MM.1S (cell line): ENCODE data around the gene MRE11.

ENCODE experiments used
- DNase-seq: peaks from one replicate; pipeline ENCODE4 v3.0.0-alpha.2; 2015
- H2AFZ ChIP-seq: fragments of 300-600 bp; sonication (generic); 2 replicates; pipeline ENCODE4 v1.6.0; 2016; ENCODE audit warnings: antibody characterized with exemption, low read length
- H3F3A ChIP-seq: fragments of 300-600 bp; sonication (generic); 2 replicates; pipeline ENCODE4 v1.6.1; 2016; ENCODE audit warnings: mild to moderate bottlenecking, antibody characterized with exemption, low read length, moderate library complexity, mixed read lengths; ENCODE audit not compliant: insufficient read depth
- H3K27ac ChIP-seq: fragments of 300-600 bp; sonication (generic); 2 replicates; pipeline ENCODE4 v1.5.1; 2016; ENCODE audit warnings: mild to moderate bottlenecking, low read length
- H3K27me3 ChIP-seq: fragments of 300-600 bp; sonication (generic); replicated peaks from 2 replicates; pipeline ENCODE4 v1.6.0; 2016; ENCODE audit warnings: low read length; ENCODE audit not compliant: insufficient read depth
- H3K36me3 ChIP-seq: fragments of 300-600 bp; sonication (generic); replicated peaks from 2 replicates; pipeline ENCODE4 v1.6.1; 2016; ENCODE audit warnings: mild to moderate bottlenecking, low read length, mixed read lengths; ENCODE audit not compliant: insufficient read depth
- H3K4me1 ChIP-seq: fragments of 300-600 bp; sonication (generic); 2 replicates; pipeline ENCODE4 v1.6.1; 2016; ENCODE audit warnings: low read length, mixed read lengths
- H3K4me2 ChIP-seq: fragments of 300-600 bp; sonication (generic); 2 replicates; pipeline ENCODE4 v1.6.0; 2016; ENCODE audit warnings: low read depth, low read length
- H3K4me3 ChIP-seq: fragments of 300-600 bp; sonication (generic); 2 replicates; pipeline ENCODE4 v1.5.1; 2016; ENCODE audit warnings: low read length, mixed read lengths
- H3K79me2 ChIP-seq: fragments of 300-600 bp; sonication (generic); 2 replicates; pipeline ENCODE4 v1.6.1; 2016; ENCODE audit warnings: mixed run types, low read length, mixed read lengths
- H3K9ac ChIP-seq: fragments of 300-600 bp; sonication (generic); 2 replicates; pipeline ENCODE4 v1.6.1; 2016; ENCODE audit warnings: low read length, mixed read lengths
- H3K9me2 ChIP-seq: fragments of 300-600 bp; sonication (generic); replicated peaks from 2 replicates; pipeline ENCODE4 v1.6.1; 2016; ENCODE audit warnings: mild to moderate bottlenecking, low read length, mixed read lengths; ENCODE audit not compliant: insufficient read depth
- H3K9me3 ChIP-seq: fragments of 300-600 bp; sonication (generic); replicated peaks from 2 replicates; pipeline ENCODE4 v1.6.1; 2016; ENCODE audit warnings: mild to moderate bottlenecking, low read length, mixed read lengths; ENCODE audit not compliant: insufficient read depth
- H4K20me1 ChIP-seq: fragments of 300-600 bp; sonication (generic); 2 replicates; pipeline ENCODE4 v1.6.1; 2016; ENCODE audit warnings: mild to moderate bottlenecking, low read length, moderate library complexity, mixed read lengths; ENCODE audit not compliant: insufficient read depth
- CTCF ChIP-seq: fragments of 300-600 bp; sonication (generic); IDR thresholded peaks from 2 replicates; pipeline ENCODE4 v1.5.1; 2016; ENCODE audit warnings: antibody characterized with exemption, low read length, mixed read lengths
- EZH2 ChIP-seq: fragments of 300-600 bp; sonication (generic); optimal IDR thresholded peaks from 2 replicates; pipeline ENCODE3; 2017; ENCODE audit warnings: low read depth, mild to moderate bottlenecking, antibody characterized with exemption, low read length, mixed read lengths
- EZH2phosphoT487 ChIP-seq: fragments of 300-600 bp; sonication (generic); IDR thresholded peaks from 2 replicates; pipeline ENCODE4 v1.6.1; 2018; ENCODE audit warnings: antibody characterized with exemption, low read length

The MRE11 gene

DNA sequence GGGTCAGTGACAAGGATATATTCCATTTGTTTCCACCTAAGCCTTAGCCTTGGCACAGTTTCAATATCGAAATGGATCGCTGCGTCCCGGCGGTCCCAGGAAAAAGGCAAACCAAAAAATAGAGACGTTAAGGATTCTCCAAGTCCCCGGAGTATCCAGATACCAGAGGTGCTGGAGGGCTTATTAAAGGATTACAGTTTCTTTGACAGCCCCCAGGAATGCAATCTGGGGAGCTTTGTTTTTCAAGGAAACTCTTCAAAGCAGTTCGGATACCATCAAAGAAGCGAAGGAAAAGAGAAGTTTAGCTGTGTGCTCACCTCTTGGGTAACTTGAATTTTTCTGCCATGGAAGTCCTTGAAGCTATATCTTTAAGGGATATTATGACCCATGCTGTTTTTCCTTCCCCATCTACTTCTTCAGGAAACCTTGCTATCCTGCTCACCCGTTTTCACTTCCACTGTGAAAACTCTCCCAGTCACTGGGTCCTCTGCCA is 91.8 kb downstream of the MRE11 start:
- no peaks in the 10 kb centered on the region for H3K9me3 ChIP-seq
- no peak overlapping the region for H3K4me2 ChIP-seq
- no peak overlapping the region for H3K9ac ChIP-seq
- H3F3A ChIP-seq: no peaks in the 10 kb centered on the region
- no peak overlapping the region for H3K4me3 ChIP-seq
- no peak overlapping the region for H3K27ac ChIP-seq
- H3K36me3 ChIP-seq: no peaks in the 10 kb centered on the region
- no peaks in the 10 kb centered on the region for H3K9me2 ChIP-seq
- H4K20me1 ChIP-seq: no peaks in the 10 kb centered on the region
- no peak for DNase-seq
- H2AFZ ChIP-seq: no peak overlapping the region
- no peaks in the 10 kb centered on the region for H3K79me2 ChIP-seq
- no peaks in the 10 kb centered on the region for H3K27me3 ChIP-seq
- TF ChIP-seq EZH2: no peak
- no peak for TF ChIP-seq CTCF
- no peak for TF ChIP-seq EZH2phosphoT487
- H3K4me1 ChIP-seq: no peaks in the 10 kb centered on the region

- H3K27me3 ChIP-seq: no peaks in the 10 kb centered on the region
- H2AFZ ChIP-seq: no peak within 1 kb of the TSS
Measured at GRCh38 chr11:94400839-94401772, 92.5 kb downstream of the MRE11 start, which contains the start of gene GPR83. Gene GPR83, minus strand, starts transcription at chr11:94401419. Its CDS starts 172 bp downstream, at chr11:94401247.

DNA sequence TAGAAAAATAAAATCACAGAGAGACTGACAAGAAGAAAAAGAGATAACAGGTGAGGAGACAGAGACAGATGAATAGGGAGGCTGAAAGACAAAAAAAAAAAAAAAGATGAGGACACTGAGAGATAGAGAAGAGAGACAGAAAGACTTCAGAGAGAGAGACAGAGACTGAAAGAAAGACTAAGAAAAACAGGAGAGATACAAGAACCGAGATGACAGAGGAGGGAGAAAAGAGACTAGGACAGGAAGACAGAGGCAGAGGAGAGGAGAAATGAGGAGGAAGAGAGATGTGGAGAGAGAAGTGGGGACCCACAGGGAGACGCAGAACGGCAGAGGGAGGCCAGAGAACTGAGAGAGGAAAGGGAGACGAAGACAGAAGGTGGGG is 93.2 kb downstream of the MRE11 start:
- H3K27me3 ChIP-seq: no peaks in the 10 kb centered on the region
- H3K4me2 ChIP-seq: no peak overlapping the region
- no peaks in the 10 kb centered on the region for H3K9me3 ChIP-seq
- H3F3A ChIP-seq: no peaks in the 10 kb centered on the region
- no peak overlapping the region for H3K4me3 ChIP-seq
- no peaks in the 10 kb centered on the region for H3K9me2 ChIP-seq
- no peaks in the 10 kb centered on the region for H4K20me1 ChIP-seq
- no peaks in the 10 kb centered on the region for H3K36me3 ChIP-seq
- TF ChIP-seq EZH2: no peak
- no peak for TF ChIP-seq EZH2phosphoT487
- no peak for TF ChIP-seq CTCF
- H2AFZ ChIP-seq: no peak overlapping the region
- H3K4me1 ChIP-seq: no peaks in the 10 kb centered on the region
- H3K27ac ChIP-seq: no peak overlapping the region
- H3K79me2 ChIP-seq: no peaks in the 10 kb centered on the region
- DNase-seq: no peak
- no peak overlapping the region for H3K9ac ChIP-seq

More at GRCh38 chr11:94400839-94401772, 92.5 kb downstream of the MRE11 start, which contains the start of gene GPR83:
- Histone ChIP-seq H3K27ac (no peak within 1 kb of the TSS), H3K4me2 (no peak within 1 kb of the TSS), H4K20me1 (no peaks in the 10 kb centered on the region), H3K4me1 (no peaks in the 10 kb centered on the region), H3K79me2 (no peaks in the 10 kb centered on the region), H3K9ac (no peak within 1 kb of the TSS), H3K9me2 (no peaks in the 10 kb centered on the region), H3F3A (no peaks in the 10 kb centered on the region), H3K4me3 (no peak within 1 kb of the TSS), H3K36me3 (no peaks in the 10 kb centered on the region), H3K9me3 (no peaks in the 10 kb centered on the region)
- DNase-seq: no peak
- TF ChIP-seq CTCF (no peak), EZH2phosphoT487 (no peak), EZH2 (no peak)
